Activated gamma-delta T cell treated with Interleukin-2 at 50 U/mL for 16 hours (primary cell): ENCODE measurements around the gene TMC3.
"Not testable (repeated sequence)": the region's sequence is repeated elsewhere in the genome, so short reads cannot be mapped to it uniquely, and the experiment has no call there.

Experiments used
- DNase-seq: peaks from one replicate; pipeline ENCODE4 v3.0.0-alpha.2; 2020

Gene TMC3

DNA sequence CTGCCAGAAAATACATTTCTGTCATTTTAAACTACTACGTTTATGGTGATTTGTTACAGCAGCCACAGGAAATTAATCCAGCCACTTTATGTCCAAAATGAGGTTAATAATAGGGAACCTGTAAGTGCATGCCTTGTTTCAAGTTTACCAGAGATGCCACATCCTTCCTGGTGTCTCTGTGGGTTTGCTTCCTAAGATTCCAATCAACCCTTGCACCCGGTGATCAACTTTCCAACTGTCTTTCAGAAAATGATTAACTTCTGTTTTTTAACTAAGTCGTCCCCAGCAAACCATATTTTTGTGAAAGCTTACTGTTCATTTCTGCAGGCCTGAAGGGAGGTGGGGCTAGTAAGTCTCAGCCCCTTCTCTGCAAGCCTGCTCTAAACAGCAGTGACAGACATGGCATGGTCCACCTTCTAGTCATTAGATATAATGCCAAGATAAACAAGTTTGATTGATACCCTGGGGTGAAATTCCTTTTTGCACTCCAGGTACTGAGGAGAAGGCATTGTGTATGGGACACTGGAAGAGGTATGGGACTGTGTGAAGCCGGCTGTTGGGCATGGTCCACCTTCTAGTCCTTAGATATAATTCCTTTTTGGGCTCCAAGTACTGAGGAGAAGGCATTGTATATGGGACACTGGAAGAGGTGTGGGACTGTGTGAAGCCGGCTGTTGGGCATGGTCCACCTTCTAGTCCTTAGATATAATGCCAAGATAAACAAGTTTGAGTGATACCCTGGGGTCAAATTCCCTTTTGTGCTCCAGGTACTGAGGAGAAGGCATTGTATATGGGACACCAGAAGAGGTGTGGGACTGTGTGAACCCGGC lies 11.1 kb upstream of the TMC3 start:
- no peak for DNase-seq

DNA sequence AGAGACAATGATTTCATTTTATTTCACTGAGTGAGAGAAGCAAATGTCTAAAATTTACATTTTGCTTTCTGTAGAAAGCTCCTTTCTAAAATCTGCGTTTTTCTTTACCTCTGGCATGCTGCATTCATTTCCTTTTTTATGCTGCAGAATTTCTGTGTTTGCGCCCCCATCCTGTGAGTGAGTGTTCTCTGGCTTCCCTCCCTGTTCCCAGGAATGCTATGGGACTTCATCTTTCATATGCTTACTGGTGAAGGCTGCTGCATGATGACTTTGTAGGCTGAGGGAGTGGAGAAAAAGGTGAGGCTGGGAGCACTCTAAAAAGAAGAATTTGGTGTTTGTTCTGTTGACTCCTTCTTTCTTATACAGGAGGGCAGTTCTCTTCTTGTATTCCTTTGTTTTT lies 7.7 kb upstream of the TMC3 start:
- DNase-seq, result no peak

DNA sequence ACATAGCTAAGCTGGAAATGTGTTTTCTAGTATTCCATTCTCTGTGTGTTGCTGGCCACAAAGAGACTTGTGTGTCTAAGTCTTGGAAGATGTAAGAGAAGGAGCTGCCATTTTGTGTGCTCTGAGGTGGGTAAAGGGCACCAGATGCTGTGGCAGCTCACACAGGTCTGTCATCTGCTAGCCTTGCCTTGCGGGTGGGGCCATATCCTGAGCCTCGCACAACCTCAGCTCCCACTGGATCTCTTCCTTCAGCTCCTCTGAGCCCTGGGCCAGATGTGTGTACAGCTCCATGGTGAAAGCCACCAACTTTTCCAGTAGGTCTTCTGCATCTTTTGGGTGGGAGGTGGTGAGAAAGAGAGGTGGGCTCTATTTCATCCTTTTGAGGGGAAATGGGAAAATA lies 6.7 kb upstream of the TMC3 start:
- DNase-seq, result no peak

DNA sequence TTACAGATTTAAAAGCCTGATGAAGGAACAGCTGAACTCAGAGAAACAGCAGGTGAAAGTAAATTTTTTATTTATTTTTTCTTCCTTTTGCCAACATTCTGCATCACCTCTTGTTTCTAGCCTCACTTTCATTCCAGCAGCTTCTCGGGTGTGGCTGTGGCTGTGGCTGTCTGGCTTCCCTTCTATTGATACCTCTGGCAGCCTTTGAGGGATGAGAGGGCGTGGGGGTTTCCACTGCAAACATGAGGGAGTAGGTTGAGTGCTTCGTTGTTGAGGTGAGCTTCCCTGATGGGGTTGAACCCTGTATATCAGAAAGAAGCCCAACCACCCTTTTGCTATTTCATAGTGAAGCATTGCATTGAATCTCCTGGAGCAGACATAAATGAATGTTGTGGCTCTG lies 6.2 kb upstream of the TMC3 start:
- DNase-seq, result no peak

DNA sequence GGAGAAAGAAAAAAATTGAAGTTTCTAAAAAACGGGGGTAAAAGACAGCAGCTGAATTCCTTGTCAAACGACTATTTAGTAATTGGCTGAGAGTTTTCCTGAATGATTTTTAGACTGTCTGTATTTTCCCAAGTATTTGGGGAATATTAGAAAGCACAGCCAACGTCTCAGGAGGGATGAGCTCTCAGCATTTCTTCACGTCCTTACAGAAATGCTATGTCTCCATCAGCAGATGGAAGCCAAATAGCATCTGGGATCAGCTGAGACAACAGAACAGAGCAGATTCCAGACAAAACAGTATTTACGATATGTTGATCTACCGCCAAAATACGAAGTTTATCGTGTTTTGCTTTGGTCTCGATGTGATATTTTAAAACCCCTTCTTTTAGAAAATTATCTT lies 5.3 kb upstream of the TMC3 start:
- DNase-seq, result no peak

DNA sequence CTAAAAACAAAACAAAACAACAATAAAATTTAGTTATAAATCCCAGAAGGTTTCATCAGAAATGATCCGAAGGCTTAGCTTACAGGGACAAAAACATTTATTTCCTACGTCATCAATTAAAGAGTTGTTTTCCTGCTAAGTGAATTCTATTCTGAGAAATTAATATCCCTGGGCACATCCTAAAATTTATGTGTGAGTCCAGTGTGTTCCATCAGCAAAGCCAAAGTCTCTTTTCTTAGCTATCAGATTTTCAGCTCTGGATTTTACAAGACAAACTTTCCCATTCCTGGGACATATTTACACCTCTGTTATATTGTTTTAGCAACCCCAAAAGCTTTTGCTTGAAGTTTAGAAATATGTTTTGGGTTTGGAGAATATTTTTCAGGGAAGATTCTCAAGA lies 4.4 kb upstream of the TMC3 start:
- DNase-seq, result no peak

DNA sequence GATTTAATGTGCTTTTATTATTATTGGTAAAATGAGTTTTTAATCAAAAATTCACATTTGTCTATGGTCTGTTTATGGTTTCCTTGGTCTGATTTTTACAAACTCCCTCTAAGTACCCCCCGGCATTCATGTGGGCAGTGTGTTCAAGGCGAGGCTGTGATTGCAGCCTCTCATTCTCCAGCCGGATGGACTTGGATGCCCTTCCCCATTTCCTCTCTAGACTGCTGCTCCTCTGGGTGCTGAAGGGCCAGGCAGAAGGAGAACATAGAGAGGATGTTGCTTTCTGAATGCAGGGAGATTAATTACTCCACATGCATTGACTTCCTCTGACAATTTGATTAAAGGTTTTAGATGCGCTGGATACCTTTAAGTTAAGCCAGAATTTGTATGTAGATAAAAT lies 3.9 kb upstream of the TMC3 start:
- no peak for DNase-seq

DNA sequence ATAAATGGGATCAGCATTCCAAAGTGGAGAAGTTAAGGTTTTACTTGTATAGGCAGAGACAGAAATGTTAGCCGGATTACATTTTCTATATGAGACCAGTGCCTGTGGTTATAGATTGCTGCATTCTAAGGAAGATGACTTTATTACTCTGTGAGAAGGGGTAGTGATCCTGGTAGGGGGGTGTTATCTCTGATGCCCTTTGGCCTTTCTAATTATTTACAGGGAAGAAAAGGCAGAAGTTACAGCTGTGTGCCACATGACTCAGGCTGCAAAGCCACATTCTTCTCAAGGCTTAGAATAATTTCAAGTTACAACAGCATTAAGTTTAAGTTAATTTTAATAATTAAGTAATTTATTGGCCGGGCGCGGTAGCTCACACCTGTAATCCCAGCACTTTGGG lies 2.2 kb upstream of the TMC3 start:
- DNase-seq, result no peak

DNA sequence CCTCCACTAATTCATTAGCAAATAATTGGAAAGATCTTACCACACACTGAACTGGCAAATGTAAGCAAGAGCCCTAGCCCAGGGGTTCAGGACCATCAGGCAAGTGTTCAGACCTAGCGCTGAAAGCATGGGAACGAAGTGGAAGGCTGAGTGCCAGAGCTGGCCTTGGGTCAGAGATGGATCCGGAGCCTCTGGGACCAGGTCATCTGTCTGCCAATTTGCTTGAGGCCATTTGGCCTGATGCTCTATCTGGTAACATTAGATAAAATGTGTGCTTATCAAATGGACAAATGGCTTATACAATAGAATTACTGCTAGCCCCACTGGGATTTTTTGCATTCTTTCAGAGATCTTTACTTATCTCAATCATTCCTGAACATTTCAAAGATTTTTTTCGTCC lies 1.4 kb upstream of the TMC3 start:
- no peak for DNase-seq

DNA sequence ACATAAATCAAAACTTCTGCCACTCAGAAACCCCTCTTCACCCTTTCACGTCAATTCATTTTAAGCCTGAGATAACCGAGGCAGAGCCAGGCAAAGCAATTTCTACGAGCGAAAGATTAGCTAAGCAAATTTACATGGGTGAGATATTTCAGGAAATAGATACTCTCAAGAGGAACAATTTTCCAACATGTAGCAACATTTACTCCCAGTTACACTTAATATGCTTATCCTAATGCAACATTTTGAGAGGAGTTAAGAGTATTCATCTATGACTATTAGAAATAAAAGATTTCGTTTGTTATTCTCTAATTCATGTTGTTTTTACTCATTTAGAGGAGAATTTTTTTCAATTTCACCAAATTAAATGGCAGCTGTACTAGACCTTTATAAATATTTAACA lies 837 bp downstream of the TMC3 start:
- no peak for DNase-seq

DNA sequence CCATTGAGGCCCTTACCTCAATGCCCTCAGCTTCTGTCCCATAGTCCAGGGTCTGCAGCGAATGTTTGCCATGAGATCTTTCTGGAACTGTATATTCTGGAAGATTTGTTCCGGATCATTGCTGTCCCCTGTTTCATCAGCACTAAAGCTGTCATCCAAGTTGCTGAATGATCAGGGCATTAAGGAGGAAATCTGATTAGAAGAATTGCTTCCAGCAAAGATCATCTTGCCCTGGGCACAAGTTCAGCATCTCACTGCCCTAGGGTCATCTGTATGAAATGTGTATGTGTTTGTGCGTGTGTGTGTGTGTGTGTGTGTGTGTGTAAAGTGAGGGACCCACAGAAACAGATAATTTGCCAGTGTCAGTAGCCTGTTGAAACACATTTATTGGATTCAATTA lies 1.4 kb downstream of the TMC3 start:
- DNase-seq, result no peak

DNA sequence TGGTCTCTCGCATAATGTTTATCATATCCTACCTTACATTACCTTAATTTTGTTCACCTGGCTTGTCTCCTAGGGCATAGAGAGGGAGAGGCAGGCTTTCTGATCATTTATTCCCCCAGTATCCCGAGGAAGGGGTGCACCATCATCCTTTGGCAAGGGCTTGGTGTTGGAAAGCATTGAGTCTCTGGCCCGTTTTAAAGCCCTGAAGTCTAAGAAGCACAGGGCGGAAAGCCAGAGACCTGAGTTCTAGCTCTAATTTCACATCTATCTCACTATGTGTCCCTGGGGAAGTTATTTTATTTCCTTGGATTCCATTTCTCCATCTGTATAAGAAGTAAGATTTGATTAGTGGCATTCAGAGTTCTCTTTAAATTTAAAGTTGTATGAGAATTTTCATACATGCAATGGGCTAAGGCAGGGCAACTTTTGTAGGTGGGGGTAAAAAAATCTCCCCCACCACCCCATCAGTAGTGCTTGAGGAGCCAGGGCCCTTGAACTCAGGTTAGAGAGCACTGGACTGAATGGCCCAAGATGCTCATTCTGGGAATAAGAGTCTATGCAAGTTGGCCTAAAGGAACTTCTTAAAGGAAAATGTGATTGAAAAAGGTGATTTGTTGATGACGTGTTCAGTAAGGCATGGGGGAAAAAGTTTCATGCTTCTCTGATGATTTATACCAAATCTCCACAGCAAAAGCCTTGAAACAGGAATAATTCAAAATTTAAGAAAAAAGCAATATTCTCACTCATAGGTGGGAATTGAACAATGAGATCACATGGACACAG lies 10.1 kb downstream of the TMC3 start:
- DNase-seq, result no peak

DNA sequence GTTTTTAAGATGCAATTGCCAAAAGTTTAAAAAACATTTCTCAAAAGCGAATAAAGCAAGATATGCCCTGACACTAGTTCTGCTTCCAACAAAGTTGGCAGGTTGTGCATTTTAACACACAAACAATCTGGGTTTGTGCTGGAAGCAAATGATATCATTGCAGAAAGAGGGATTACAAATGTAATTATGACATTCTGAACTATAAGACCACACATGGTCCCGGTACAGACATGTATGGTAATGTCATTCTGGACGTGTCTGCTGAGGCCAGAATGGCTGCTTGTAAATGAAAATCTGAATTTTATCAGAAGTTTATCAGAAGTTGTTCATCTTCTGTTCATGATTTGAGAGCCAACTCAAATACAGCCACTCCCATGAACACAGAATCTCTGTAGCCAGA lies 10.7 kb downstream of the TMC3 start:
- no peak for DNase-seq

DNA sequence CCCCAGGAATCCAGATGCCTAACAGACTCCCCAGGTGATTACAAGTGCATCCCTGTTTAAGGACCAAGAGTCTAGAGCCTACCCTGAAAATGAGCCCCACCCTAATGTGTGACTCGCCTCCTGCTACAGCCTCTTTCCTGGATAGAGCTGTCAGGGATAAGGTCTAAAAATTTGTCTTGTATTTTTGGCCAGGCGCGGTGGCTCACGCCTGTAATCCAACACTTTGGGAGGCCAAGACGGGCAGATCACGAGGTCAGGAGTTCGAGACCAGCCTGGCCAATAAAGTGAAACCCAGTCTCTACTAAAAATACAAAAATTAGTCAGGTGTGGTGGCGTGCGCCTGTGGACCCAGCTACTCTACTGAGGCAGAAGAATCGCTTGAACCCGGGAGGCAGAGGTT lies 11.2 kb downstream of the TMC3 start:
- DNase-seq, result no peak

DNA sequence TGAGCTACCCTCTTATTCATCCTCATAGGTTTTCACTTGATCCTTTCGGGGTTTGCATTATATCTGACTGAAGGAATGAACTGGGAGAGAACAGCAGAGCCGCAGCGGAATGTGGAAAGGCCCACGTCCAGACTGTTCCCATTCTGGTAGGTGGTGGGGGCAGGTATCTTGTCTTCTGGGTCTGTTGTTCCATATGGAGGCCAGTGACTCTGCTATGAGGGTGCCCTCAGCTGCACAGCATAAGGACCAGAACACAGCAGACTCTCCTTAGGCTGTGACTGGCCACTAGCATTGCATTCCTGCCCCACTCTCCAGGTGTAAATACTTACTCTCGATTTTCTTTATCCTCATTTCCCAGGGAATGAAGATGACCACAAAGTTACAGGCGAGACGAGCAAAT lies 12.1 kb downstream of the TMC3 start:
- DNase-seq, result no peak

DNA sequence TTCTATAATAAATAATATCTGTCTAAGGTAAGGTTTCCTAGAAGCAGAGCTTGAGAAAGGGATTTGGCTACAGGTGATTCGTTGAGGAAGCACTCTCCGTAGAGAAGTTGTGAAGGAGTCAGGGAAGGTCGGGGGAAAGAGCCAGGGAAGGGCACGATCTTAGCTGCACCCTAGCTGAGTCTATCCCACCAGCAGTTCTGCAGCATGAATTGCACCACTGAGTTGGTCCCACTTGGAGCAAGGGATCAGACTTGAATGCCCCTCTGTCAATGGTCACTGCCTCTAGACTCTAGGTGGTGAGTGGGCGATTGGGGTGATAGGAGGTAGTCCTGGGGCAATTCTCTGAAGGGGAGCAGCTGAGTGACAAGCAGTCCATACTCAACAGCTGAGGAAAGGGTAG lies 13.5 kb downstream of the TMC3 start:
- DNase-seq, result no peak

DNA sequence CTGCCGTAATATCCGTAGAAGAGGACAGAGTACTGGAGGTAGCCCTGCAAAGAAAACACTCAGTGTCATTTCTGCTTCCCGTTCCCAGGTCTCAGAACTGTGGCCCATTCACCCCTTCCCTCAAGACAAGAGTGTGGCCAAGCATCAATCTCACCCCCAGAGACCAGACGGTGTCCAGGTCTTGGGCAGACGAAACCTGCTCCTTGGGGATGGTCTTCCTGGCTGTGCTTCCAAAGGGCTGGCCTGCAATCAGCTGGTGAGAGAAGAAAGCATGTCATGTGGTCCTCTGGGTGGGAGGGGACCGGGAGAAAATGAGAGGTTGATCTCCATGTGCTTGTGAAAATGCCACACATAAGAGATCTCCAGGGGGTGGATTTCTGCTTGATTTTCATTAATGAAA lies 15.8 kb downstream of the TMC3 start:
- no peak for DNase-seq

DNA sequence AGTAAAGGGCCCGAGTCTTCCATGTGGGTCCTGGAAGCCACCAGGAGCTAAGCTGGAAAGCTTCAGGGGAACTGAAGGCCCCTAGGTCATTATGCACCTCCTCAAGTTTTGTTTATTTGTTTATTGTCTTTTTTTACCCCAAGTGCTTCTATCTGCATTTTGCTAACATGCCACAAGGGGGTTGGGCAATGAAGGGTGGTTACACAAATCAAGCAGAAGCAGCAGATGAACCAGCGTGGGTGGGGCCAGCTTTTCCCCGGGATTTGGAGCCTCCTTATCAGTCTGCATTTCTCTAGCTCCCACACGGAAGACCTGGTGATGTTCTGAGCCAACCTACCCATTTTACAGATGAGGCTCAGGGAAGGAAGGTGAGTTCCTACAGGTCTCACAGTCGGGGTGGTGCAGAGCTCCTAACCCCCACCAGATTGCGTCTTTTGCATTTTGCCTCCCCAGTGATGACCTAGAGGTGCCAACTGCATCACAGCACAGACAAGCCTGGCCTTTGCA lies 16.8 kb downstream of the TMC3 start:
- DNase-seq, result no peak

DNA sequence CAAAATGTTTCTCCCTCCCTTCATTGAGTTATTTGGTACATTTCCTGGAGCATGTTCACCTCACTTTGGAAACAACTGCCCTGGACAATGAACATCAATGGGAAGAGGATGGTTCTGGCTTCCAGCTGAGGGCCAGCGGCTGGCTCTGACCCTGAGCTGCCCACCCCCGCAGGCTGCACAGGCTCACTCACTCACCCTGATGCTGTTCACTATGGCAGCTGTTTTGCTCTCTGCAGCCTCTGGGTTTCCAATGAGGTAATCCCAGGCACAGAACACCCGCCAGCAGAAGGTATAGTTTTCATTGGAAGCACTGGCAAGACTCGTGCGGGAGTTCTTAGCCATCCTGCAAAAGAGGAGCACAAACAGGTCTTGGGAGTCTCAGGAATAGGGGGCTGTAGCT lies 17.8 kb downstream of the TMC3 start:
- no peak for DNase-seq

DNA sequence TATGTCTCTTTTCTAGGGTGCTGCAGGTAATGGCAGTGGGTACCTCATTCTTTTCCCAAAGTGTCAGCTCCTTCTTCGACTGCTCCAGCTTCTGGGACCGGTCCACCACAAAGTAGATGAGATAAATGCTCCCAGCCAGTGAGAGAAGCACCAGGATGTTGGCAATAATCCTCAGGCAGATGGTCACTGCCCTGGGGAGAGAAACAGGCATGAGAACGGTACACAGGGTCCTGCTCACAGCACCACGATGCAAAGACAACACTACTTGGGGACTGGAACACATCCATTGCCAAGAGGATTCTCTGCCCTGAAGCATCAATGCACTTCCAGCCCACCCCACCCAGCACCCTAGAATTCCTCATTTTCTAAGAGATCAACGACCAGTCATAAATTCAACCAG lies 22.4 kb downstream of the TMC3 start:
- no peak for DNase-seq

DNA sequence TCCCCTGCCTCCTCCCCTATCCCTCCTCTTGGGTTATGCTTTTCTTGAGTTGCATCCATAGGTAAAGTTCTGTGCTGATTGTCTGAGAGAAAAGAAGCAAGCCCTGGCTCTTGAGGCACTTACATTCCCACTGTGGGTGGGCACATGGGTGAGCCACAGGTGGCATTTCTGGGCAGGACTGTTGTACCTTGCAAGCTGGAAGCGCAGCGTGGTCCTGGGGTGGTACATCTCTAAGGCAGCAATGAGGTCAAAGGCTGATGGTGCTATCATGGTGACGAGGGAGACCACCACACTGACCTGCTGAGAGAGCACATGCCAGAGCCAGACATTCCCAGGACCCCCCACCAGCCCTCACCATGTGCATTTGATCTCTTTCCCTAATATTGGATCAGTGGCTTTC lies 24.7 kb downstream of the TMC3 start:
- DNase-seq, result no peak

DNA sequence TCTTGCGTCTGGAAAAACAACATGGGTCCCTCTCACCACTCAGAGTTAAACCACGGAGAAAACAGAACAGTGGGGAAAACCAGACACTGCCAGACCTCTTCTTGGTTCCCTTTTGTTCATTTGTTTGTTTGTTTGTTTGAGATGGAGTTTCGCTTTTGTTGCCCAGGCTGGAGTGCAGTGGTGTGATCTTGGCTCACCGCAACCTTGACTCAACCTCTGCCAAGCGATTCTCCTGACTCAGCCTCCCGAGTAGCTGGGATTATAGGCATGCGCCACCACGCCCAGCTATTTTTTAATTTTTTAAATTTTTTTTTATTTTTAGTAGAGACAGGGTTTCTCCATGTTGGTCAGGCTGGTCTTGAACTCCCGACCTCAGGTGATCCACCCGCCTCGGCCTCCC lies 25.3 kb downstream of the TMC3 start:
- not testable (repeated sequence) for DNase-seq

DNA sequence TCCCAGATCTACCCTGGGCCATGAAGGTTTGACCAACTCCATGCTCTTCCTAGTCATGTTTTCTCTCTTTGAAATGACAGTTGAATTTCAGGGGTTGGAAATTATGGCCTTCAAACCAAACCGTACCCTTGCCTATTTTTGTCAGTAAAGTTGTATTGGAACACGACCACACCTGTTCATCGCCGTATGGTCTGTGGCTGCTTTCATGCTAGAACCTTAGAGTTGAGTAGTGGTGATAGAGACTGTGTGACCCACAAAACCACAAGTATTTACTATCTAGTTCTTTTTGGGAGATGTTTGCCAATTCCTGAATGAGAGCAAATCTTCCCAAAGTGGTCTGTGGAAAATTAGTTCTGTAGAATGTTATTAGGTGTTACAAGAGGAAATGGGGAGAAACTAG lies 26.1 kb downstream of the TMC3 start:
- no peak for DNase-seq

DNA sequence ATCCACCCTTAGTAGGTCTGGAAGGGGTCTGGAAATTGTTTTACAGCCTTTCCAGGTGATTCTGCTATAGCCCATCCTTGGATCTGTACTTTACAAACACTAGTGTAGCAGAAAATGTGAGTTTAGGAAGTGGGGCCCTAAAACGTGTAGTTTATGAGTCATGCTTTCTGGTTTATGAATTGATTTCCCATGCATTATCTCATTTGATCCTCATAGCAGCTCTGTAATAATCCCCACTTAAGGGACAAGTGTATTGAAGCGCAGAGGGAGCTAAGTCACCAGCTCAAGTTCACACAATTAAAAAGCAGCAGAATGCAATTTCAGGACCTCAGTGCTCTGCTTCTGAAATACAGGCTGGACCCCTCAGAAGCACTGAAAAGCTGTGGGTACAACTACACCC lies 27.4 kb downstream of the TMC3 start:
- no peak for DNase-seq

DNA sequence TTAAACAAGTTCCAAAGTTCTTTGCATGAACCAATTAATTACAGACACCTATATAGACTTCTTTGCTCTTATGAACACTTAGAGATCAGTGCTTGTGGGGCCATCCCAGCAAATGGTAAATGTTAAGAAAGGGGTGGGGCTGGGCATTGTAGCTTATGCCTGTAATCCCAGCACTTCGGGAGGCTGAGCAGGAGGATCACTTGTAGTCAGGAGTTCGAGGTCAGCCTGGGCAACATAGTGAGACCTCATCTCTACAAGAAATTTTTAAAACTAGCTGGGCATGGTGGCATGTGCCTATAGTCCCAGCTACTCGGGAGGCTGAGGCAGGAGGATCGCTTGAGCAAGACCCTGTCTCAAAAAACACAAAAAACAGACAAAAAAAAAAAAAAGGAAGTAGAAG lies 30.6 kb downstream of the TMC3 start:
- no peak for DNase-seq
